GM19035 (cell line): Measurements from ENCODE around the gene KLHL29.

Source experiments
- ATAC-seq: cut with Tn5 transposase; IDR thresholded peaks from one replicate; pipeline ENCODE4 v1.9.1; 2021; ENCODE audit not compliant: unreplicated experiment

KLHL29 gene

DNA sequence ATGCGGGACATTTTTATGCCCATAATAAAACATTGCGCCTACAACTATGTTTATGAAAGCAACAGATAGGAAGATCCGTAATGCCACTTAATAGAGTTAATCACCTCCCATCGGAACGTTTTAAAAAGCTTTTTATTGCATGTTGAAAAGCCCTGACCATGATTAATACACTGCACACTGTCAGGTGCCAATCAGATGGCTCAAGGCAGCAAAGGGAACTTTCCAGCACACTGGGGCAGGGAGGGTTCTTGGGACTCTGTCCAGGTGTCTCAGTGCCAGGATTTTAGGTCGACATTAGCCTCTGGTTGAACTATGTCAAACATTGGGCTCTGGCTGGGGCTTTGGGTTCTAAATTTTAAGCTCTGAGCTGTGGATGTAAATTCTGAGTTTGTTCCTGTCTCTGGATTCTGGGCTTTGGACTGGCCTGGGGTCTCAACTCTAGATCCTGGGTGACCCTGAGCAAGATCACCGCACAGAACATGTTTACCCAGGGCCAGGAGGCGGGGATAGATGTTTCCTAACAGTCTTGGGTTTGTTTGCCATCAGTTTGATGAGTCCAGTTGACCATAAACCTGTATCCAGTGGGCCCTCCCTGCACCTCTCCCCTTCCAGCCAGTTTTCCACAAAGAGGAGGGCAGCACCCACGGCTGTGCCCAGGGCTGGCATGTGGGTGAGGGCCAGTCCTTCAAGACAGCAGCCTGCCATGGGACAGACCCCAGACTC lies 279.2 kb downstream of the KLHL29 start:
- ATAC-seq = no peak

DNA sequence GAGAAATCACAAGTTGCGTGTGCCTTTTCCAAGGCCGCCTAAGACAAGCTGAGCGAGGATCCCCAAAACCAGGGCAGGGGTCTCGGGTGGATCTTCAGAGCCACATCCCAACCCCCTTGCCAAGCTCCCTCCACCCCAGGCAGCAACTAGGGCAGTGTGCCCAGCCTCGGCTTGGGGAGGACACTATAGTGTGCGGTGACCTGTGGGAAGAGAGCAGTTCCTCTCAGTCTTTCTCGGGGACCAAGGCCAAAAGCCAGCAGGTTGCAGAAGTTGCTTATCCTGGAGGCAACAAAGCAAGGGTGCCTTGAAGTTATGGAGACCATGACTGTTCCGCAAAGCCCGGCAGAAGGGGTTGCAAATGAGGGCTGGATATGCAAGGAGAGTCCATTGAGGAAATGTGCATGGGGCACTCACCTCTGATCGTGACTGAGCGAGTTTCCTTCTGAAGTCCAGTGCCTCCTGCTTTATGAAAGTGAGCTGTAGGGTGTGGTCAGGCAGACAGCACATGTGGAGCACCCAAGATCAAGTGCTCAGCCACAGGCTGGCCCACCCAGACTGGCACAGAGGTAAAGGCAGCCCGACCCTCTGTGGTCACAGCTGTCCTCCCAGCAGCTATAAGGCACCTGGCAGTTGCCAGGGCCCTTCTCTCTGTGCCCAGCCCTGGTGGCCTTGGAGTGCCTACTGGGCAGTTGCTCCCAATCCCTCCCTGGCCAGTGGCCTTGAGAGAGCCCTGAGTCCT lies 281.4 kb downstream of the KLHL29 start:
- ATAC-seq = no peak

DNA sequence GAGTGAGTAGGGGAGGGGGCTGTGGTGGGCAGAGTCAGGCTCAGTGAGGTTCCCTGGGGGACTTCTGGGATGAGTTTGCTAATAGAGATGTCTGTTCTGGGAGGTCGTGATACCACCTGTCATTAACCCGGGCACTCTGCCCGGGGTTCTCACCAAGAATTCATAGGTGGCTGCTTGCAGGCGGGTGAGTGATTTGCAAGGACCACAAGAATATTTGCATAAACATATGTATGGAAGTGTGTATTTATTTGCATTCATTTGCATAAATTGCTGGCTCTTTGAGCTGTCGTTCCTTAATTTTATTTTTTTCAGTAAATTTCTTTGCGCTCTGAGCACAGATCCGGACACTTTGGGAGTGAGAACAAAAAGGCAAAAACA lies 282.0 kb downstream of the KLHL29 start:
- ATAC-seq = no peak

DNA sequence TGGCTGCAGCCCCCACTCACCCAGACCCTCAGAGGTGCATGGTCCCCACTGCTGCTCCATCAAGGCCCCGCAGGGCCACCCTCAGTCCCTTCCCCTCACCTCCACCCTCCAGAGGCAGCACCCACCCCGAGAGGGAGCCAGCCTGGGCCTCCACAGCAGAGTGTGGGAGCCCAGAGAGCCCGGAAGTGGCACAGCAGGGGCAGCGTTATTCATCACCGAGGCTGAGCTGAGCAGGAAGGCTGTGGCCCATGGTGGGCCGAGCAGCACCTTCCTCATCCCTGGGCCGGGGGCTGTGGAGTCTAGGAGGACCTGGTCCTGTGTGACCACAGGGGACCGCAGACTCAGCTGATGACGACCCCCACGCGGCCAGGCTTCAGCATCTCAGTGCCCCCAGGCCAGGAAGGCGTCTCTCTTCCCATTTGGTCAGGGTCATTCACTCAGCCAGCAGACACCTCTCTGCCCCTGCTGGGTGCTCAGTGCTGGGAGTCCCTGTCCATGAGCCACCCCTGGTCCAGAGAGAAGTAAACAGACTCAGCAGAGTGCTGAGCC lies 283.9 kb downstream of the KLHL29 start:
- no peak for ATAC-seq

DNA sequence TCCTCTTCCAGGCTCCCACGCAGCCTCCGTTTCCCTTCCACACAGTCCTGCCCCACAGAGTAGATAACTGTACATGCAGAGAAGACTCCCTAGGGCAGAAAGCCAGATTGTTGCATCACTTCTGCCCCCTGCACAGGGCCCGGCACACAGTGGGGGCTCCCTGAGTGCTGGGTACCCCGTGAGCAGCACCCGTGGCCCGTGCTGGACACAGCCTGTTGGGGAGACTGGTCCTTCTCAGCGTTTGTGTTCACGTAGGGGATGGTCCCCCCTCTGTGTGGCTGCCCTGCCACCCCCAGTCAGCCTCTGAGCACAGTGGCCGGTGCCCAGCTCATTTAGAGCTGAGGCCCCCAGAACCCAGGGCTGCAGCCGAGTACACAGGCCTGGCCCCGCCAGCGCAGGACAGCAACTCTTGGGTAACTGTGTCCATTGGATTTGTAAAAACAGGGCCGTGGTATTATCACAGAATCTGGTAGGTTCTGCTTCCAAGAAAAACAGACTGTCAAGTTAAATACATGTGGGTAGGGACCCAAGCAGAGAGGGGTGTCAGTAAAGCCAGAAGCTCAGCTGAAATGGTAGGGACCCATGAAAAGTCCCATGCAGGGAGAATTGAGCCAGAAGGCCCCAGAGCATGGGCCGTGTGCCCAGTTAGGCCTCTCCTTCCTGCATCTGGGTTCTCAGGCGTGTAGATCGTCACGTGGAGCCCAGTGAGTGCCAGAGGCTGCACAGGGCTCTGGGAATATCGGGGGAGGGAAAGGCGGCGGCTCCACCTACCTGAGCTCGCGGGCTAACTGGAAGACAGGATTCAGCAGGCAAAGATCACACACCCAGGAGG lies 284.6 kb downstream of the KLHL29 start:
- ATAC-seq = no peak

DNA sequence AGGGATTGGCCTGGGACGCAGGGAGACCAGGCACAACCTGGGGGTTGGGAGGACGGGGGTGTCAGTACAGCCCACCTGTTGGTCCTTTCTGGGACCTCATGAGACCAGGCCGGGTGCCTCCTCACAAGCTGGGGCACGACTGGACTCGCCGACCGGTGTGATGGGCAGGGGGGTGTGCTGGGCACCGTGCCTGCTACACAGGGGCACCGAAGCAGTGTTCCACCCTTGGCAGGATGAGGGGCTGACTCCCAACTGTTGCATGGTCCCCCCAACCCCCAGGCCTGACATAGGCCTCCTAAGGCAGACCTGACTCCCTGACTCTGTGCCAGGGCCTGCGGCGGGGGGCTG lies 285.2 kb downstream of the KLHL29 start:
- no peak for ATAC-seq

DNA sequence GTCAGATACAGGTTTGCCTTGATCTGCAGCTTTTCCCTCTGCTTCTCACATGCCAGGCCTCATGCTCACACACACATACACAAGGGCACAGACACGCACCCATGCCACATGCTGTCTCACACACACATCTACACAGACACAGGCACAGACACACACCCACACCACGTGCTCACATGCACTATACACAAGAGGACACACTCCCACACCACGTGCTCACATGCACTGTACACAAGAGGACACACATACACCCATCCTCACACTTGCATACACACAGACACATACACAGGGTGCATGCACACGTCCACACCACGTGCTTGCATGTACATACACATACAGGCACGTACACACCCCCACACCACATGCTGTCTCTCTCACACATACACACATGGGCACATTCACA lies 288.1 kb downstream of the KLHL29 start:
- ATAC-seq = no peak

DNA sequence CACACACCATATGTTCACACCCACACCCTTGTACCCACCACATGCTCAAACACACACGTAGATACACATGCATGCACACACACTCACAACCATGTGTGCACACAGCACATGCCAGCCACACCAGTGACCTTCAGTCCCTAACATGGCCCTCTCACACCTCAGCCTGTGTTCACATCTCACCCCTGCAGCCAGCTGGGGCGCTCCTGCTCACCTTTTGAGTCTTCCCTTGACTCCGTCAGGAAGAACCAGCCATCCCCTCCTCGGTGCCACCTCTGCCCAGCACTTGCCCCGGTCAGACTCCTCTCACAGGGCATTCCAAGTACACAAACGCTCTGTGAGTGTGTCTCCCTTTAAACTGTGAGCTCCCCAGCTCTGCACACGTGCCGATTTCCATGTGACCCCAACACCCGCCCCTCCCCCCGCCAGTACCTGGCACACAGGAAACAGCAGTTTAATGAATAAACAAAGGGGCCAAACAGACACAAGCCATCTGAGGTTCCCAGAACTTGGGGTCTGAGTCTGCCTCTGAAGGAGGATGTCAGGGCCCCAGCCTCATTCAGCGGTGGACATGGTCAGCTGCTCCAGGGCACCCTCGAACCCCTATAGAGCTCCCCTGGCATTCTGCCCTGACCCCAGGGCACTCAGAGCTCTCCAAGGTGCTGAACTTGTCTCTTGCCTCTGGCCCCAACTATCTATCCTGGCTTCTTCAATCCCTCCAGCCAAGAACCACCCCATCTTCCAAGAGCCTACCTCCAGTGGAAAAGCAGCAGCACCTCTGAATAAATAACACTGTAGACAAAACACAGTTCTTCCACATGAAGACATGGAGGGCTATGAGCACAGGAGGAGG lies 289.1 kb downstream of the KLHL29 start:
- no peak for ATAC-seq

DNA sequence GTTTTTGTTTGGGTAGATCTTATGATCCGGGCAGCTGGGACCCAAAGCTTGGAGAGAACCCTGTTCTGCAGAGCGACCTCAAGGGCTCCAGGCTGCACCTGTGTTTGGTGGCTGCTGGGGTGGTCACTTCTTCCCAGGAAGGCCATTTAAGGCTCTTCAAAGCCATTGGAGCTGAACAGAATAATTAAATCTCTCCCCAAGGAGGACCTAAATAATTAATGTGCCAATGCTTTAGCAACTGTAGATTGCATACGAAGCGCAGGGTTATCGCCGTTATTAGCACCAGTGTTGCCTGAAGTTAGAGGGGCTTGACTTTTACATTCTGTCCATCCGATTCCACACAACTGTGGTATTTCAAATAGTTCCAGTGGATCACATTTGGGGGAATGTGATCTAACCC lies 290.5 kb downstream of the KLHL29 start:
- no peak for ATAC-seq

DNA sequence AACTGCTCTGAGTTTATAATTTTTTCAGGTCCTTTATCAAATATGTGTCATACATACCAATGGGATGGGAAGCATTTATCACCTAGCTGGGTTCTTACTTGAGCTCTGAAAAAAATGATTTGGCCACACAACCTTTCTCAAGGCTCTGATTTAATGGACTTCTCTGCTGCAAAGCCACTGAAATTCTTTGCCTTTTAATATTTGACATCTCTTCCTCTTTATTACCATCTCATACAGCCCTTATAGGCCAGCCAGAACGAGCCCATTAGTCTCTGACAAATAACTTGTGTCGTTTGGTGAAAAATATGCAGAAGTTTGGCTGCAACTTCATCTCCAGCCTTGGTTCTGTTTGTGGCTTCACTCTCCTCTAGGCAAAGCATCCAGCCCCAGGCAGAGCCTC lies 292.9 kb downstream of the KLHL29 start:
- ATAC-seq = no peak

DNA sequence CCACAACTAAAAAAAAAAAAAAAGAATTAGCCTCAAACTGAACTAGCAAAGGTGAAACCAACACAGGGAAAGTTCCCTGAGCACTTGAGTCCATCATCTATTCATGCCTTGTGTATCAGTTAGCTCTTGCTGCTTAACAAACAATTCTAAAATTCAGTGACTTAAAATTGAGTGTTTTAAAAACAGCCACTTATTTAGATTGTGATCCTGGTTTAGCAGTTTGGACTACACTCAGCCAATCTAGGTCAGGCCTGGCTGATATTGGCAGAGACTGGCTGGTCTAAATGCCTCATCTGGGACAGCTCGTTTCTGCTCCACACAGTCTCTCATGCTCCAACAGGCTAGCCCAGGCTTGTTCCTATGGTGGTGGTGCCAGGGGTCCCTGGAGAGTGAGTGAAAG lies 294.1 kb downstream of the KLHL29 start:
- no peak for ATAC-seq

DNA sequence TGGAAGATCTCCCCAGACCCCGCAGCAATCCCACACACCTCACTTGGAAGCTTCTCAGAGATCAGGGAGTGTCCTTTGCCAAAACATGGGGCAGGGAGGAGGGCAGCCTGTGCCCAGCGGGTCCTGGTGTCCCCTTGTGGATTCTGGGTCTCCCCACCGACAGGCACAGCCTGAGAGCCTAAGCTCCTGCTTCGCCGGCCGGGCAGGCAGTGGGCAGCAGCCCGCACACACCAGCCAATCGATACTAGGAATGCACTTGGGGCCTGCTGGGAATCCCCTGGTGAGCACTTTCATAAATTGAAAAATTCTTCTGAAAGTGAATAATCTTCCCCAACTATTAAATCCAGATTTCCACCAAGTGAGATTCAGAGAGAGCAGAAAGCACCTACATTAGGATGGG lies 296.0 kb downstream of the KLHL29 start:
- ATAC-seq = no peak

DNA sequence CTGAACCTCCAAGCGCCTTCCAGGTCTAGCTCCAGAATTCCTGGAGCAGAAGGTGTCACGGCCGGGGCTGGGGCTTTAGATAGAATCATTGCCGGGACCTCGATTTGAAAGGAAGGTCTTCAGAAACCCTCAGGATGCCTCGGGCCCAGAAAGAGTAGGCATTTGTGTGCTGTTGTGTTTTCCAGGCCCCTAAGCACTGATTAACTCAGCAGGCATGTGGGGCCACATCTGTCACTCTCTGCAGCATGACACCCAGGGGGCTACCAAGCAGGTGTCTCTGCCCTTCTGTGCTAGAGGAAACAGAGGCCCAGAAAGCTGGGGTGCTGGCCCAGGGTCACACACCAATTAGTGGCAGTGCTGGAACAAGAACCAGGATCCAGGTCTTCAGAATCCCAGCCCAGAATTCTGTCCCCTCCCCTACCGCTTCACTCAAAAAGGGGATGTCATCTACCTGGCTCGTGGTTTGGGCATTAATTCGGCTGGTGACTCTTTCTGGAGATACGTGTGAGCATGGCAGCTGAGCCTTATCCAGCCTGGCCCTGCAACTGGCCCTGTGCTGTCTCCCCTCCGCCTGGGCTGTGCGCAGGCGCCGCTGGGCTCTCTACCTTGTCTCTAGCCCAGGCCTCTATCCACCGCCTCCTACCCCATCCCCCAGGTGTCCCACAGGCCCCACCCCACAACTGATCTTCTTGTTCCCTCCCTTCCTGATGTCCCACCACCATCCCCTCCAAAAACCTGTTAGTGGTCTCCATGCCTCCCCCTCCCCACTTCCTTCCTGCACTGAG lies 296.6 kb downstream of the KLHL29 start:
- no peak for ATAC-seq

DNA sequence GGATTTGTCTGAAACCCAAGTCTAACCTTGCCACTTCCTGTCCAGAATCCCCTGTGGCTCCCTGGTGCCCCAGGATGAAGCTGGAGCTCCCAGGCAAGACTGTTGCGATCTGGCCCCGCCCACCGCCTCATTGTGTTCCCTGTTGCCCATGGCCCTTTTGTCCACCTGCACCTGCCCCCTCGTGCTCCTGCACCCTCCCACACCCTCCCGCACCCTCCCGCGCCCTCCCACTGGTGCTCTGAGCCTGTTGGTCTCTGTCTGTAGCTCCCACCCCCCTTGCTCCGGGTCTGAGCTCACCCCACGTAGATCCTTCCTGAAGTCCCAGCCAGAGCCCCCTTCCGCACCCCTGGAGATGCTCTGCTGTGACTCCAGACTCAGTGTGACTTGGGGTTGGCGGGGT lies 297.5 kb downstream of the KLHL29 start:
- ATAC-seq = no peak

DNA sequence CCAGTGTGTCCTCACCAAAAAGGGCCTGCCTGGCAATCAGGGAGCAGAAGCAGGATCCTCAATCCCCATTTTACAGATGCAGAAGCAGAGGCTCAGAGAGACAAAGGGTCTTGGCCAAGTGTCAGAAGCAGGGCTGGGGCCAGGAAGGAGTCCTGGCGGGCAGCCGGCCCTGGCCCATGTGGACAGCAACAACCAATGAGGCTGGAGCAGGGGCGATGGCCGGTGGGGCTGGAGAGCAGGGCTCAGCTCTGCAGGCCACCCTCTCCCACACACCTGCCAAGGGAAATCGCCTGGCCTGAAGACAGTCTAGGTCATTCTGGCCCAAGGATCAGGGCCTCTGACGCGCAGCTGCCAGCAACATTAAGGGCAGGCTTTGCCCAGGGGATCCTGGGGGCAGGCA lies 298.0 kb downstream of the KLHL29 start:
- no peak for ATAC-seq

DNA sequence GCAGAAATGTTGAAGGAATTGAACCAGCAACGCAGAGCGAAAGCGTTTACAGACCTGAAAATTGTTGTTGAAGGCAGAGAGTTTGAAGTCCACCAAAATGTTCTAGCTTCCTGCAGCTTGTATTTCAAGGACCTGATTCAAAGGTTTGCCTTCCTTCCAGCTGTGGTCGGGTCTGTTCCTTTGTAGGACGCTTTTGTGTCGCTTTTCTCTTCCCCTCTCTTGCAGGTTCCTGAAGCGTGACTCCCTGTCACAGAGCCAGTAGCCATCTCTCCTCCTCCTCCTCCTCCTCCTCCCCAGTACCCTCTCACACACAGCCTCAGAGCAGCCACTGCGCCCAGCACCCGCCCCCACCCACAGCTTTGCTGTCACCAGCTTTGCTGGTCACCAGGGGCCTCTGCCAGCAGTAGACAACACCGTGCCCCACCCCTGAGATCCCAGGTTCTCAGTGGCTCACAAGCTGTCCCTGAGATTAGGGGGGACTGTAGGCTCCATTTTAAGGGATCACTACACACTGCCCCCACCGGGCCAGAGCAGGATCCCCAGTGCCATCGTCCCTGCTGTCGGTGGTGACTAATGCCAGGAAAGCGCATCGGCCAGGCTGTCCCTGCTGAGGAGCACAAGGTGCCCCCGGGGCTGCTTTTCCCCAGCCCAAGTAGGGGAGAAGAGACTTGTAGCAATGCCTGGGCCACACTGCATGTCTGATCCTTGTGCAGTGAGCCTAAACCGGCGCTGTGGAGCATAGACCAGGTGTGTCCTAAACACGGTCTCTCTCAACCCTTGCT lies 299.6 kb downstream of the KLHL29 start:
- ATAC-seq = no peak

DNA sequence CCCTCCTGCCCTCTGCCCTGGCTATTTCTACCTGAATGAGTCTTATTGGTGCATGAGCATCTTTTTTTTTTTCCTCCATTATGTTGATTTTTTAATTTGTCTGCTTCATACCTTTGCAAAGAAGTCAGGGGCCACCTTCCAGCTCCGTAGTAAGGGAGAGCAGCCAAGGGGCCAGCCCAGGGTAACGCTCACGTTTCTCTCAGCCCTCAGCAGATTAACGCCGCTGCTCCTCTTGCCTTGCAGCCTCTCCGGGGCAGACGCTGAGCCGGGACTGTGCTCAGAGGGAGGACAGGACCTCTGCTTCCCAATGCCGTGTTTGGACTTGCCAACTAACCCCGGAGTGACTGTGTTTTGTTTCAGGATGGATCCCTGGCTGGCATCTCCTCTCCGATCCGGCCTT lies 300.2 kb downstream of the KLHL29 start:
- no peak for ATAC-seq

DNA sequence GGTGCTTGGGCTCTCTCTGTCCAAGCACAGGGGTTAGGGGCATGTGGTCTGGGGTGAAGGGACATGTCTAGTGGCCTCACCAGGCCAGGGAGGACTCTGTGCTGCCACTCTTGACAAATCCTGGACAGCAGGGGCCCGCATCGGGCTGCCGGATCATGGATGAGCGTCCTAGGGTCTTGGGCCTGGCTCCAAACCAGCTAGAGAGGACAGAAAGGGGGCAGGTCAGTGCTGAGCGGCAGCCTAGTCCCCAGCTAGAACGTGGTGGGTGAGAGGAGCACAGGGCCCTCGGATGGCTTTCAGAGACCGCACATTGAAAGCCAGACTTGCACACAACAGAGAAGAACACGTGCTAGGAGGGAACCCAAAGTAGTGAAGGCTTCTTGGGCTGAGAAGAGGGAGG lies 300.7 kb downstream of the KLHL29 start:
- no peak for ATAC-seq

DNA sequence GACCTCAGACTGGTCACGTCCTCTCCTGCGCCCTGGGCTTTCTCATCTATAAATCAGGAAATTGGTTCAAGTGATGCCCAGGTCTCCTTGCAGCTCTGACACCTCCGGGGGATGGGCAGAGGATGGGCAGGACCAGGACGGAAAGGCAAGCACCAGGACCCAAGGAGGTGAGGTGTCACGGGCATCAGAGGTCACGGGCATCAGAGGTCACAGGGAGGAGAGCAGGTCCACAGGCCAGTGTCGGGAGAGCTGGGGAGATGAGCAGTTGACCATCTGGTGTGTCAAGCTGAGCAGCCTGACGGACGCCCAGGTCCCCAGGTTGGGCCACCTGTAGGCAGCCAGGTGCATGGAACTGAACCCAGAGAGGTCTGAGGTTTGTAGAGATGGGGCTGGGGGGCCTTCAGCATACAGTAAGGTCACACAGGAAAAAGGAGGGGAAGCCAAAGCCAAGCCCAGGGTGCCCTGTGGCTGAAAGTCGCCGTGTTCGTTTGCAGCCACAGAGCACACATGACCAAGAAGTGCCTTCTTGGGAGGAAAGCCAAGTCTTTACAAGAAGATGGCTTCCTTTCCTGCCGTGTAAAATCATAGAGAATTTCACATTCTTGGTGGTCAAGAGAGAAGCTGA lies 301.5 kb downstream of the KLHL29 start:
- no peak for ATAC-seq
